CD4-positive, alpha-beta T cell treated with Interleukin-17A for 4 hours (primary cell): ENCODE results near the gene SELENOS.

Experiments
- DNase-seq: peaks from one replicate; pipeline ENCODE4 v3.0.0-alpha.2; 2020; ENCODE audit warnings: mixed read lengths

Gene SELENOS

DNA sequence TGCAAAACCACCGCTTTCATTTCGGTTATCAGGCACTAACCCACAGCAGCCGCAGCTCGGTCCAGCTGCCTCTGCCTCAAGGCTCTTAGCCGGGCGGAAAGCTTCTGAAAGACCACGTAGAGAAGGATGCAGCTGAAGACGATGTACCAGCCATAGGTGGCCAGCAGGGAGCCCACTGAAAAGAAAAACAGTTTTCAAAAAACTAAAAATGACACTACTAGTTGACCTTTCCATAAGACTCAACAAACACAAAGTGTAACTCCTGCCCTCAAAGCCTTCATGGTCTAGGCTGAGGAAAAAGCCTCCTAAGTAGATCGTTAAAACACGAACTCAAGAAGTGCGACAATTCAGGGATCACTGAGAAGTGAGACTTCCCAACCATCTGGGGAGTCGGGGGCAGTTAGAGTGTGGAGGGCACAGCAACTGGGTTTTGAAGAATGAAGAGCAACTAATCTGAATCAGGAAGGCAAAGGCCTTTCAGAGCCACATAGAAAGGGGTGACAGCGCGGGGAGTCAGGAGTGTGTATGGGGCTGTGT lies 716 bp downstream of the SELENOS start:
- no peak for DNase-seq

- DNase-seq: no peak
These were observed 2.3 kb downstream of the SELENOS start for GRCh38 chr15:101275018-101275417.

- no peak for DNase-seq
These were observed 3.8 kb downstream of the SELENOS start for GRCh38 chr15:101273534-101273933.

GRCh38 chr15:101272584-101272983 lies 4.7 kb downstream of the SELENOS start:
- DNase-seq: no peak

DNA sequence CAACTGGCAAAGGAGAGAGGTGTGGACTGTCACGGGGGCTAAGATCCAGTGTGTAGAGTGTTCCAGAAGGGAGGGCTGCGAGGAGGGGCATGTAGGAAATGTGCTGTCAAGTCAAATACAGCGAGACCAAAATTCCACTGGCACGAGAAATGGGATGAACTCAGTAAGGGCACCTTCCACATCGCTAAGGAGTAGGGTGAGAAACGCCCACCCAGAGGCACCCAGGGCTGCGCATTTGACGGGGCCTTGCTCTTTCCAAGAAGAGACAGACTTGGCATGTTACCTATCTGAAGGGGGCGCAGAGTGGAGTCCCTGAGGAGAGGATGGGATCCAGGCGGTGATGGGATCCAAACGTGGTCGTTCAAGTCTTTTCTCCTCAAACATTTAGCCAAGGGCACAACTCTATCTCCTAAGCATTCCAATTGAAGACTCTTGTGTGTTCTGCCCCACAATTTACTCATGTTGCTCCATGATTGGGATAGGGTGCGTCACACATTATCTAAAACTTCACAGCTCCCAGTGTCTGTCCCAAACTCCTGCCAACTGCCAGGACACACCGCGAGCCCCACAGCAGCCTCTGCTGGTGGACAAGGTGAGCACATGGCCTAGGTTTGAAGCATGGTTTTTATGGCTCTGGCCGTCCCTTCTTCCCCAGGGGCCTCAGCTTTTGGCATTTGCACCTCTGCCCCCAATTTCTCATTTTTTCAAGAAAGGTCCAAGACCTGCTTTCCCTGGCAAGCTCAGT lies 7.6 kb downstream of the SELENOS start:
- no peak for DNase-seq

DNA sequence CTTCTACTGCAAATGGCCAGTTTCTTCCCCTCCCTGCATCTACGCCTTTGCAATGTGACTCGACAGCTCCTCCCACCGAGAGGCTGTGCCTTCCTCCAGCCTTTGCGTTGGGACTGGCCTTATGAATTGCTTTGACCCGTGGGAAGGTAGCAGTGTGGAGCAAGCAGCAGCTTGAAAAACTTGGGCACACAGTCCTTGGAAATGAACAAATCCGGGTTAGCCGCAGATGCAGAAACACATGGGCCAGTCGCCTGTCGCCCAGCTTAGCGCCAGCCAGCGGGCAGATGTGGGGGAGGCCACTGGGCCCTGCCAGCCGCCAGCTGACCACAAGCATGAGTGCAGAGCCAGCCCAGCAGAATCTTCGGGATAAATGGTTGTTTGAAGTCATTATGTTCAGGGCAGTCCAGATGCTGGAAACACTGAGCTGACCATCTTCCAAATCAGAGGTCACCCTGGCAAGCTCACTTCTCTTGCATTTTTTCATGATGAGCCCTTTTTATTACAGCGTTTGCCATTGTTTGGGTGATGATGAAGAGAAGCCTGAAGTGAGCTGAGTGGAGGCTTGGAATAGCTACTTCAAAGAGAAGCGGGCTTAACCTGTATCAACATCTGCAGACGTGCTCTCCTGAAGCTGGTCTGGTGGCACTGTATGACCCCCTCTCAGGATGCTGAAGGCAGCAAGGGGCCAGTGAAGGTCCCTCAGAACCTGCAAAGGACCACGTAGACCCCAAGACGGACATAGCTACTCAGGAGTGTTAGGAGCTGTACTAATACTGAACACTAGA lies 9.8 kb downstream of the SELENOS start:
- no peak for DNase-seq

DNA sequence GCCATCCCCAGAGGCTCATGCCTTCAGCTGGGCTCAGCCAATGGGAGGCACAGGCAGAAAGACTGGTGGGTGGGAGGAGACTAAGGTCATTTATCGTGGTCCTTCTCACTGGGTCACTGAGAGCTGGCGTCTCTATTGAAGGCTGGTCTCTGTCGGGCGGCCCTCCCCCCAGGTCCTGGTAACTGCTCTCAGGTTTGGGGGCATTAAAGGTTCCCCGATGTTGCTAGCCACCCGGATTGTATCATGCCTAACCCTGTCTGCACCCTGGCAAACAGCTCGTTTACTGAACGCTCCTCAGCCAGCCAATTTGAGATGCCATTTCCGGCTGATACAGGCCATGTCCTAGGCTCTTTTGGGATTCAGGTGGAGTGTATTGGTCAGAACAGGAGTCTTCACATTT lies 10.5 kb downstream of the SELENOS start:
- no peak for DNase-seq

DNA sequence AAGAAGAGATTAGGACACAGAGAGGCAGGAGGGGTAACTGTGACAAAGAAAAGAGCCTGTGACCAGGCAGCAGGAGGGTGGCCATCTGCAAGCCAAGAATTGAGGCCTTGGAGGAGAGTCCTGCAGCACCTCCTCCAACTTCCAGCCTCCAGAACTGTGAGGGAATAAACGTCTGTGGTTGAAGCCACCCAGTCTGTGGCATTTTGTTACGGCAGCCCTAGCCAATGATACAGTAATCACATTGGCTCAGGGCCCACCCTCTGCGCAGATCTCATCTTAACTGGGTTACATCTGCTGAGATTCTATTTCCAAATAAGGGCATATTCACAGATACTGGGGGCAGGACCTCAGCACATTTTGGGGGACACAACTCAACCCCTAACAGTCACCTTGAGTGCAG lies 11.3 kb downstream of the SELENOS start:
- no peak for DNase-seq

- DNase-seq: no peak
These were observed 12.2 kb downstream of the SELENOS start for GRCh38 chr15:101264911-101265641.

DNA sequence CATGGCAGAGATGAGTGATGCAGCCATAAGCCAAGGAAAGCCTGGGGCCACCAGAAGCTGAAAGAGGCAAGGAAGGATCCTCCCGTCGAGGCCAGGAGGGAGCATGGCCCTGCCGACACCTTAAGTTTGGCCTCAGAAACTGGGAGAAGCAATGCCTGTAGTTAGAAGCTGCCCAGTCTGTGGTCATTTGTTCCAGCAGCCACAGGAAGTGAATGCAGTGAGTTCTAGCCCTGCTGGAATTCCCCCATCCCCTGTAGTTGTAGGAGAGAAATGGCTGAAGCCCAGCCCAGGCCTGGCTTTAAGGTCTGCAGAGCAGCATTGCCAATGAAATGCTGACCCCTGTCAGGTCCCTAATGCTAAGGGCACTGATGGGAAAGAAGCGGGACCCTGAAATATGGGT lies 13.3 kb downstream of the SELENOS start:
- DNase-seq: no peak

DNA sequence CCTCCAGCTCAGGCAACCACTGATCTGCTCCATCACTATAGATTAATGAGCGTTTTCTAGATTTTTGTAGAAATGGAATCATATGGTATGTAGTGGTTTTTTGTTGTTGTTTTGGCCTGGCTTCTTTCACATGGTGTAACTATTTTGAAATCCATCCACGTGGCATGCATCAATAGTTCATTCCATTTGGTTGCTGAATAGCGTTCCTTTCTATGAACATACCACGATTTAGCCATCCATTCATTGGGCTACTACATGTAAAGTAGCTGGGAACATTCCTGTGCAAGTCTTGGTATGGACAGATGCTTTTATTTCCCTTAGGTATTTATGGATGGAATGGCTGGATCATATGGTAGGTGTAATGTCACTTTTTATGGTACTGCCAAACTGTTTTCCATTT lies 14.7 kb downstream of the SELENOS start:
- DNase-seq: no peak

GRCh38 chr15:101258238-101259144 lies 18.8 kb downstream of the SELENOS start:
- DNase-seq: peak; percentile 76

GRCh38 chr15:101256757-101257156 lies 20.5 kb downstream of the SELENOS start:
- no peak for DNase-seq

DNA sequence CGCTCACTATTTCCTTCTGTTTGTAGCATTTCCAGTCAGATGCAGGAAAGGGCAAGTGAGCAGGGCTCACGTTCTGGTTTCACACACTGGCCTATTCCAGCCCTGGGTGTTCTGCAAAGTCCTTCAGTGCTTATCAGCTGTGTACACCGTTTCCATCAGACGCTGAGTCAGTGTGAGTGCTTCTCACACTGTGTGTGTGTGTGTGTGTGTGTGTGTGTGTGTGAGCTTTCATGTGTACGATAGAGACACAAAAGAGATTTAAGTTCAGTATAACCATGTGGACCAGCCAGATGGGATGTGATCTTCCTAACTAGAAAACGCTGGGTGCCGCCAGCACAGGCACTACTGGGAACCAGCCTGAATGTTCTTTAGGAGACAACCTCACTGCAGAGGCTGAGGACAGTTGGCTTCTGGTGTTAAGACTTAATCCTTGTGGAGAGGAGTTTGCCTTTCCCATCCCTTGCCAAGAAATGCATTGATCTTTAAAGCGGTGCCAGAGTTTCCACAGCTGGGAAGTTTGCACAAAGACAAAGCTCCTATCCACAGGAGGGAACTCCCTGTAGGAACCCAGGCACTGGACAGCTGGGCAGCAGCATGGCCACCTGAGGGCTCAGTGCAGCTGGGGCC lies 21.6 kb downstream of the SELENOS start:
- DNase-seq: no peak

DNA sequence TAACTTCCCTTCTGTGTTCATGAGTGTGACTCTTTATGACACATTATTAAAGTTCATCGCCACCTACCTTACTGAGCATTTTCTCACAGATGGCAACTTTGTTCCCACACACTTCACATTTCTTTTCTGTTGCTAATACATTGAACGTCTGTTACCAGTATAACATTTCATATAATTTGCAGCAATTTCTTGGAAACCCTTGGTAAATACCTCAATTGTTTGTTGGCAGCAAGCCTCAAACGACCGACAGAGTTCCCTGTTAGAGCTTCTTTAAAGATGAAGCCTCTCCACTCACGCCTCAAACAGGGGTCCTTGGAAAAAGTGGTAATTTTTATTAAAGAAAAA lies 22.3 kb downstream of the SELENOS start:
- no peak for DNase-seq

- DNase-seq: no peak
These were observed 22.9 kb downstream of the SELENOS start for GRCh38 chr15:101254157-101255050.

- no peak for DNase-seq
These were observed 24.4 kb downstream of the SELENOS start for GRCh38 chr15:101252836-101253235.

DNA sequence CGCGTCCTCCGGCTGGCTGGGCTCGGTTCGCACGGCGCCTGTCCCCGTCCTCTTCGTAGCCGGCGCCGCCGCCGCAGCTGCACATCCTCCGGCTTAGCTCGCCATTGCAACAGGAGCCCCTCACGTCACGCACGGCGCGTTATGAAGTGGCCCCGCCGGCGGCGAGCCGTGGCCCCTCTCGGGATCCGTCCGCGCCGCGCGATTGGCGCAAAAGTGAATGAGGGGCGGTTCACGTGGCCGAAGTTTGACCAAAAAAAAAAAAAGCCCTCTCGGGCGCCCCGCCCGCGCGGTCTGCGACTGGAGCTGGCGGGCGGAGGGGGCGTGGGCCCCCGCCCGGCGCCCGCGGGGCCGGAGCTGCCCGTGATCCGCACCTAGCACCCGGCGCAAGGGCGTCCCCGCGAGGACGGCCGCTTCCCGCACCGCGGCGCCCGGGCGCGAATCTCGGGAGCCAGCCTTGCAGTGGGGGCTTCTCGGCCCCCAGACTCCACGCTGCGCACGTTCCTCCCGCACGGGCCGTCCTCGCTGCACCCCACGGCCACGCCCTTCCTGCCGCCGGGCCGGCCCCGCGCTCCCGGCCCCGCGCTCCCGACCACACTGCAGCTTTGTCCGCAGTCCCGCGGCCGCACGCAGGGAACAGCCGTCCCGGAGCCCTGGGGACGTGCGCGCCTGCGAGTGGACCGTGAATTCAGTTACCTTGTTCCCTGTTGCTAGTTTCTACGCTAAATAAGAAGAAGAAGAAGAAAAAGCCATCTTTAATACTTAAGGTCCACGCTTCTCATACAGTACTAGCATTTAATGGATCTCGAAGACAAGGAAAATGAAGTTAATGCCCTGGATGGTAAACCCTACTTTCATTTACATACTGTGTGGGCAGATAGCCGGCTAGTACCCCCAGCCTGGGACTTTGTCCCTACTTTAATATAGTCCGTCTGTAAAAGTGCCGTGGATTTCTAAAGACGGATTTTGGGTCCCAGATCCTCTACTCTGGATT lies 25.2 kb downstream of the SELENOS start, which contains the start of gene CHSY1:
Gene CHSY1, minus strand, starts transcription at position 219 of the 991 bp plus-strand sequence. CDS start 592 bp downstream, outside the sequence.
- DNase-seq: peak; percentile 88
